Neuron (in vitro differentiated cells): ENCODE data around the gene MYOCD.

ENCODE experiments used
- H2AFZ ChIP-seq: one replicate; pipeline ENCODE4 v1.6.1; 2013; ENCODE audit warnings: low read depth, mild to moderate bottlenecking, inconsistent platforms, low read length, moderate library complexity
- H3K27me3 ChIP-seq: one replicate; pipeline ENCODE4 v1.6.1; 2013; ENCODE audit warnings: low read length; ENCODE audit not compliant: insufficient read depth
- H3K36me3 ChIP-seq: one replicate; pipeline ENCODE4 v1.6.1; 2013; ENCODE audit warnings: low read length; ENCODE audit not compliant: insufficient read depth
- H3K4me1 ChIP-seq: one replicate; pipeline ENCODE4 v1.6.1; 2013; ENCODE audit warnings: low read length; ENCODE audit not compliant: insufficient read depth
- H3K4me3 ChIP-seq: 2 replicates; pipeline ENCODE4 v1.5.1; 2013; ENCODE audit warnings: mild to moderate bottlenecking, low read length, moderate library complexity
- H3K9me3 ChIP-seq: one replicate; pipeline ENCODE4 v1.6.1; 2013; ENCODE audit warnings: low read length

The MYOCD gene

GRCh38 chr17:12691173-12691572 lies 25.5 kb downstream of the MYOCD start:
- no peak overlapping the region for H3K4me3 ChIP-seq
- no peak overlapping the region for H2AFZ ChIP-seq
- no peaks in the 10 kb centered on the region for H3K9me3 ChIP-seq
- no peaks in the 10 kb centered on the region for H3K36me3 ChIP-seq
- H3K4me1 ChIP-seq, result no peaks in the 10 kb centered on the region
- H3K27me3 ChIP-seq, result no peaks in the 10 kb centered on the region

- Histone ChIP-seq H2AFZ (no peak overlapping the region), H3K4me3 (no peak overlapping the region), H3K9me3 (no peaks in the 10 kb centered on the region), H3K27me3 (no peaks in the 10 kb centered on the region), H3K4me1 (no peaks in the 10 kb centered on the region), H3K36me3 (no peaks in the 10 kb centered on the region)
Measured at GRCh38 chr17:12693640-12694039, 27.9 kb downstream of the MYOCD start.

GRCh38 chr17:12706070-12706469 lies 40.4 kb downstream of the MYOCD start:
- Histone ChIP-seq H3K9me3 (no peaks in the 10 kb centered on the region), H3K36me3 (no peaks in the 10 kb centered on the region), H3K4me3 (no peak overlapping the region), H2AFZ (no peak overlapping the region), H3K4me1 (peaks cover 3% of the 10 kb centered on the region), H3K27me3 (no peaks in the 10 kb centered on the region)

GRCh38 chr17:12709063-12709462 lies 43.4 kb downstream of the MYOCD start:
- Histone ChIP-seq H3K27me3 (no peaks in the 10 kb centered on the region), H3K9me3 (no peaks in the 10 kb centered on the region), H3K4me1 (peaks cover 3% of the 10 kb centered on the region), H2AFZ (no peak overlapping the region), H3K4me3 (no peak overlapping the region), H3K36me3 (no peaks in the 10 kb centered on the region)

- H3K36me3 ChIP-seq, result no peaks in the 10 kb centered on the region
- H3K4me1 ChIP-seq, result no peaks in the 10 kb centered on the region
- no peak overlapping the region for H3K4me3 ChIP-seq
- H3K27me3 ChIP-seq, result peaks cover 2% of the 10 kb centered on the region
- H3K9me3 ChIP-seq, result no peaks in the 10 kb centered on the region
- H2AFZ ChIP-seq, result no peak overlapping the region
Measured at GRCh38 chr17:12712415-12712814, 46.7 kb downstream of the MYOCD start.

GRCh38 chr17:12712941-12713340 lies 47.3 kb downstream of the MYOCD start:
- H3K36me3 ChIP-seq, result no peaks in the 10 kb centered on the region
- no peak overlapping the region for H2AFZ ChIP-seq
- no peaks in the 10 kb centered on the region for H3K9me3 ChIP-seq
- peaks cover 2% of the 10 kb centered on the region for H3K27me3 ChIP-seq
- H3K4me3 ChIP-seq, result no peak overlapping the region
- H3K4me1 ChIP-seq, result no peaks in the 10 kb centered on the region

- H2AFZ ChIP-seq, result no peak overlapping the region
- no peak overlapping the region for H3K4me3 ChIP-seq
- H3K36me3 ChIP-seq, result no peaks in the 10 kb centered on the region
- no peaks in the 10 kb centered on the region for H3K4me1 ChIP-seq
- peaks cover 2% of the 10 kb centered on the region for H3K27me3 ChIP-seq
- H3K9me3 ChIP-seq, result no peaks in the 10 kb centered on the region
Measured at GRCh38 chr17:12719948-12720347, 54.3 kb downstream of the MYOCD start.

GRCh38 chr17:12721581-12721980 lies 55.9 kb downstream of the MYOCD start:
- H3K4me3 ChIP-seq, result no peak overlapping the region
- H3K27me3 ChIP-seq, result peaks cover 2% of the 10 kb centered on the region
- H3K9me3 ChIP-seq, result no peaks in the 10 kb centered on the region
- no peak overlapping the region for H2AFZ ChIP-seq
- no peaks in the 10 kb centered on the region for H3K36me3 ChIP-seq
- no peaks in the 10 kb centered on the region for H3K4me1 ChIP-seq

GRCh38 chr17:12722282-12722681 lies 56.6 kb downstream of the MYOCD start:
- Histone ChIP-seq H3K4me1 (no peaks in the 10 kb centered on the region), H3K4me3 (no peak overlapping the region), H3K9me3 (no peaks in the 10 kb centered on the region), H2AFZ (no peak overlapping the region), H3K27me3 (peaks cover 2% of the 10 kb centered on the region), H3K36me3 (no peaks in the 10 kb centered on the region)

- Histone ChIP-seq H3K9me3 (no peaks in the 10 kb centered on the region), H3K27me3 (no peaks in the 10 kb centered on the region), H3K4me1 (peaks cover 2% of the 10 kb centered on the region), H2AFZ (no peak overlapping the region), H3K36me3 (no peaks in the 10 kb centered on the region), H3K4me3 (no peak overlapping the region)
Measured at GRCh38 chr17:12726131-12726530, 60.4 kb downstream of the MYOCD start.

- peaks cover 2% of the 10 kb centered on the region for H3K4me1 ChIP-seq
- H3K36me3 ChIP-seq, result no peaks in the 10 kb centered on the region
- no peaks in the 10 kb centered on the region for H3K27me3 ChIP-seq
- no peak overlapping the region for H3K4me3 ChIP-seq
- no peak overlapping the region for H2AFZ ChIP-seq
- no peaks in the 10 kb centered on the region for H3K9me3 ChIP-seq
Measured at GRCh38 chr17:12727076-12727760, 61.5 kb downstream of the MYOCD start.

GRCh38 chr17:12727881-12728280 lies 62.2 kb downstream of the MYOCD start:
- no peaks in the 10 kb centered on the region for H3K27me3 ChIP-seq
- H3K4me1 ChIP-seq, result peaks cover 2% of the 10 kb centered on the region
- H3K36me3 ChIP-seq, result no peaks in the 10 kb centered on the region
- H2AFZ ChIP-seq, result no peak overlapping the region
- H3K9me3 ChIP-seq, result no peaks in the 10 kb centered on the region
- no peak overlapping the region for H3K4me3 ChIP-seq

- H3K36me3 ChIP-seq, result no peaks in the 10 kb centered on the region
- no peaks in the 10 kb centered on the region for H3K27me3 ChIP-seq
Measured at GRCh38 chr17:12729086-12729485, 63.4 kb downstream of the MYOCD start.

GRCh38 chr17:12730421-12730820 lies 64.7 kb downstream of the MYOCD start:
- Histone ChIP-seq H2AFZ (no peak overlapping the region), H3K36me3 (no peaks in the 10 kb centered on the region), H3K9me3 (no peaks in the 10 kb centered on the region), H3K4me1 (peaks cover 2% of the 10 kb centered on the region), H3K4me3 (no peak overlapping the region), H3K27me3 (no peaks in the 10 kb centered on the region)

More at GRCh38 chr17:12729086-12729485, 63.4 kb downstream of the MYOCD start:
- no peak overlapping the region for H2AFZ ChIP-seq
- H3K4me1 ChIP-seq, result peaks cover 2% of the 10 kb centered on the region
- H3K4me3 ChIP-seq, result no peak overlapping the region
- no peaks in the 10 kb centered on the region for H3K9me3 ChIP-seq
